ENCODE measurements around the gene SH2D1A. TPM values are rescaled to one million over a fixed set of nuclear protein-coding genes. Genes with fewer than 3 reads are reported as not detected.
A peak's percentile ranks its signal among the peaks of the same experiment; 100 is the strongest.

Gene SH2D1A
- total and polyA plus RNA-seq, 11 donors: 0.04 to 3.4 (median 0.42) TPM; not detected in 7

GRCh38 chrX:124342174-124342867 is 4.0 kb upstream of the SH2D1A start:
- WGBS, 4 donors: 57 to 82% (median 68%) methylated on average over 7 of the region's 7 CpGs
- TF ChIP-seq POLR2A (IDR thresholded peaks at IDR 0.05): no peak
- TF ChIP-seq, protein P1, sequence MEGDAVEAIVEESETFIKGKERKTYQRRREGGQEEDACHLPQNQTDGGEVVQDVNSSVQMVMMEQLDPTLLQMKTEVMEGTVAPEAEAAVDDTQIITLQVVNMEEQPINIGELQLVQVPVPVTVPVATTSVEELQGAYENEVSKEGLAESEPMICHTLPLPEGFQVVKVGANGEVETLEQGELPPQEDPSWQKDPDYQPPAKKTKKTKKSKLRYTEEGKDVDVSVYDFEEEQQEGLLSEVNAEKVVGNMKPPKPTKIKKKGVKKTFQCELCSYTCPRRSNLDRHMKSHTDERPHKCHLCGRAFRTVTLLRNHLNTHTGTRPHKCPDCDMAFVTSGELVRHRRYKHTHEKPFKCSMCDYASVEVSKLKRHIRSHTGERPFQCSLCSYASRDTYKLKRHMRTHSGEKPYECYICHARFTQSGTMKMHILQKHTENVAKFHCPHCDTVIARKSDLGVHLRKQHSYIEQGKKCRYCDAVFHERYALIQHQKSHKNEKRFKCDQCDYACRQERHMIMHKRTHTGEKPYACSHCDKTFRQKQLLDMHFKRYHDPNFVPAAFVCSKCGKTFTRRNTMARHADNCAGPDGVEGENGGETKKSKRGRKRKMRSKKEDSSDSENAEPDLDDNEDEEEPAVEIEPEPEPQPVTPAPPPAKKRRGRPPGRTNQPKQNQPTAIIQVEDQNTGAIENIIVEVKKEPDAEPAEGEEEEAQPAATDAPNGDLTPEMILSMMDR (IDR thresholded peaks at IDR 0.05): no peak
- ATAC-seq: no peak
- H3K36me3 ChIP-seq: no peaks in the 10 kb centered on the region
- intact Hi-C loops (cut with DNase I): no loop called here
- no peaks in the 10 kb centered on the region for H3K4me1 ChIP-seq
- no peak overlapping the region for H3K4me3 ChIP-seq
- peak overlapping the region in 1 of 12 donors; percentile 28 for H3K27ac ChIP-seq
- peaks cover 0 to 3% (median 0%) of the 10 kb centered on the region in 9 donors for H3K27me3 ChIP-seq
- no peak for DNase-seq
- H3K9me3 ChIP-seq: no peaks in the 10 kb centered on the region

DNA sequence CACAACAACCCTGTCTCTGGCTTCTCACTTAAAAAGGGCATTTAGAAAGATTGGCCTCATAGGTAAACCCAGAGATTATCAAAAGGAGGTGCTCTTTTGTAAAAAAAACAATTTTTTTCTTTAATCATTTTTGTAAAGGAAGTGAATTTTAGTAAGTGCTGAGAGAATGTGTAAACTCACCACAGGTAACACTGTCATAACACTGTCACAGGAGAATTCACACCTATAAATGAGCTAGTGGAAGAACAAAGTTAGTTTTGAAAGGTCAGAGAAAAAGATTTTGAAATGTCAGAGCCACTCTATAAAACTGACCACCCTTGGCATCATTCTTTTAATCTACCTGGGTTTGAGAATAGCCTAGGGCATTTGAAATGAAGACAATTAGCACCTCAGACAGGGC is 3.3 kb upstream of the SH2D1A start:
- intact Hi-C loops (cut with DNase I): no loop called here
- TF ChIP-seq, protein P1 (IDR thresholded peaks at IDR 0.05): no peak
- no peak for TF ChIP-seq POLR2A (IDR thresholded peaks at IDR 0.05)
- no peak overlapping the region for H3K27ac ChIP-seq
- H3K4me3 ChIP-seq: no peak overlapping the region
- peaks cover 0 to under 1% (median 0%) of the 10 kb centered on the region in 9 donors for H3K27me3 ChIP-seq
- ATAC-seq (no peak), DNase-seq (no peak)
- no peaks in the 10 kb centered on the region for H3K4me1 ChIP-seq
- H3K9me3 ChIP-seq: no peaks in the 10 kb centered on the region
- no peaks in the 10 kb centered on the region for H3K36me3 ChIP-seq

DNA sequence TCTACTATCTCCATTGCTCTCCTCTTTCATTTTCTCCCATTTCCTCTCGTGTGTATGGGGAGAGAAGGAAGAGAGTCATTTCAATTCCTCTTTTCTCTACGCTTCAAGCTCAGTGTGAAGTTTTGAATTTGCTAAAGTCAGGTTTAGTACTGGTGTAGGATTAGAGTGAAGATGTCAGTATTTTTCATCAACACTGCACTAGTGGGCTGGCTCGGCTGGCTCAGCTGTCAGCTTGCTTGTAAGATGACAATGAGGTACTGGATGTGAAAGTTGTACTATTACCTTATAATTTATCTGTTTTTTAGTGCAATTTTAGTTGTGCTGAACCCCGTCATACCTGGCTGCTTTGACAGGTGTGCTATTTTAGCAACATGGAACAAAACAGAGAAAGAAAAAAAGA is 2.1 kb upstream of the SH2D1A start:
- ATAC-seq (no peak), DNase-seq (no peak)
- H3K27me3 ChIP-seq: no peaks in the 10 kb centered on the region
- H3K9me3 ChIP-seq: no peaks in the 10 kb centered on the region
- H3K4me1 ChIP-seq: no peaks in the 10 kb centered on the region
- WGBS, 4 donors: 65 to 78% (median 76%) methylated on average over 4 of the region's 4 CpGs
- no peak overlapping the region for H3K27ac ChIP-seq
- TF ChIP-seq POLR2A (IDR thresholded peaks at IDR 0.05): no peak
- TF ChIP-seq, protein P1 (IDR thresholded peaks at IDR 0.05): no peak
- no peaks in the 10 kb centered on the region for H3K36me3 ChIP-seq
- intact Hi-C loops (cut with DNase I): no loop called here
- no peak overlapping the region for H3K4me3 ChIP-seq

DNA sequence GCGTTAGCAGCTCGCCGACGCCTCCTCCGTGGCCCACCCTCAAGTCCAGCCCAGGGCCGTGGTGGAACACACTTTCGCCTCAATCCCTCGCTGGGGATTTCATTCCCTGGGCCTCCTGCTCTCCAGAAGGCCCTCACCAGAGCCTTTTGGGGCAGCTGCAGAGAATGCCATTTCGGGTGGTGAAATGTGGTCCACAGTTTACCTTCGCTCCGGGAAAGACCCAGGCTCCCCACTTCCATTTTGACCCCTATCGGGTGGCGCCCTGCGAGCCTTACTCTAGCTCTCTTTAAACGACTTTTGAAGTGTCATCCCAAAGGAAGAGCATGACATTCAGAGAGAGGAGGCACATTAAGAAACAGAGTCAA is 496 bp downstream of the SH2D1A start:
- H3K9me3 ChIP-seq: no peaks in the 10 kb centered on the region
- H3K4me1 ChIP-seq: no peaks in the 10 kb centered on the region
- peak overlapping the region in 2 of 12 donors; percentile 10 to 54 for H3K4me3 ChIP-seq
- H3K36me3 ChIP-seq: no peaks in the 10 kb centered on the region
- peak overlapping the region in 1 of 12 donors; percentile 74 for H3K27ac ChIP-seq
- WGBS, 4 donors: 72 to 91% (median 85%) methylated on average over 14 to 15 of the region's 15 CpGs
- no peak for DNase-seq
- no peak for TF ChIP-seq POLR2A (IDR thresholded peaks at IDR 0.05)
- TF ChIP-seq, protein P1 (IDR thresholded peaks at IDR 0.05): no peak
- no peaks in the 10 kb centered on the region for H3K27me3 ChIP-seq
- no peak for ATAC-seq
- intact Hi-C loops (cut with DNase I): no loop called here
